A549 treated with GW870086 at 1 μM for 4 hours (cell line): ENCODE measurements around the gene FIZ1. TPM values are rescaled to one million over a fixed set of nuclear protein-coding genes. Genes with fewer than 3 reads are reported as not detected.

Experiments used
- total RNA-seq: library from RNA; stranded (reverse); fragments of 200-300 nt; extraction: Qiagen RNA extraction; gene quantifications from 5 replicates; pipeline ENCODE4 v1.2.3, GENCODE V29; 2022; ENCODE audit warnings: low read depth

The FIZ1 gene, protein sequence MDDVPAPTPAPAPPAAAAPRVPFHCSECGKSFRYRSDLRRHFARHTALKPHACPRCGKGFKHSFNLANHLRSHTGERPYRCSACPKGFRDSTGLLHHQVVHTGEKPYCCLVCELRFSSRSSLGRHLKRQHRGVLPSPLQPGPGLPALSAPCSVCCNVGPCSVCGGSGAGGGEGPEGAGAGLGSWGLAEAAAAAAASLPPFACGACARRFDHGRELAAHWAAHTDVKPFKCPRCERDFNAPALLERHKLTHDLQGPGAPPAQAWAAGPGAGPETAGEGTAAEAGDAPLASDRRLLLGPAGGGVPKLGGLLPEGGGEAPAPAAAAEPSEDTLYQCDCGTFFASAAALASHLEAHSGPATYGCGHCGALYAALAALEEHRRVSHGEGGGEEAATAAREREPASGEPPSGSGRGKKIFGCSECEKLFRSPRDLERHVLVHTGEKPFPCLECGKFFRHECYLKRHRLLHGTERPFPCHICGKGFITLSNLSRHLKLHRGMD
- total RNA-seq = 20.5 to 24.3 TPM (median 23.6 TPM) in 5 replicates

DNA sequence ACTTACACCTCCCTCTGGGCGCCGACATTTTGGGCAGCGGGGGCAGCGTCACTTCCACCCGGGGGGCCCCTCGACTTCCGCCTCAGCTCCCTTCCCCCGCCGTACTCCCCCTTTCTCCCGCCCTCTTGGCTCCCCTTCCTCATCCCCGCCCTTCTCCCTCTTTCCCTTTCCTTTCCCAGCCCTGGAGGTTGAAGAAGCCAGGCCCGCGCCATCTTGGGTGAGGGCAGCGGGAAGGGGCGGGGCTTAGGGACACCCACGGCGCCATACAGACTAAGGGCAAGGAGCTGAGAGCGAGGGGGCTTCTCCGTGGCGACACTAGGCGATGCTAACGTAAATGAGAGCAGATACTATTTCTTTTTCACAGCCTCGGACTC, at the start of gene FIZ1:
TSS of gene FIZ1 (minus strand) at position 50 of the 374 bp plus-strand sequence. CDS start 1,652 bp downstream, outside the sequence.

DNA sequence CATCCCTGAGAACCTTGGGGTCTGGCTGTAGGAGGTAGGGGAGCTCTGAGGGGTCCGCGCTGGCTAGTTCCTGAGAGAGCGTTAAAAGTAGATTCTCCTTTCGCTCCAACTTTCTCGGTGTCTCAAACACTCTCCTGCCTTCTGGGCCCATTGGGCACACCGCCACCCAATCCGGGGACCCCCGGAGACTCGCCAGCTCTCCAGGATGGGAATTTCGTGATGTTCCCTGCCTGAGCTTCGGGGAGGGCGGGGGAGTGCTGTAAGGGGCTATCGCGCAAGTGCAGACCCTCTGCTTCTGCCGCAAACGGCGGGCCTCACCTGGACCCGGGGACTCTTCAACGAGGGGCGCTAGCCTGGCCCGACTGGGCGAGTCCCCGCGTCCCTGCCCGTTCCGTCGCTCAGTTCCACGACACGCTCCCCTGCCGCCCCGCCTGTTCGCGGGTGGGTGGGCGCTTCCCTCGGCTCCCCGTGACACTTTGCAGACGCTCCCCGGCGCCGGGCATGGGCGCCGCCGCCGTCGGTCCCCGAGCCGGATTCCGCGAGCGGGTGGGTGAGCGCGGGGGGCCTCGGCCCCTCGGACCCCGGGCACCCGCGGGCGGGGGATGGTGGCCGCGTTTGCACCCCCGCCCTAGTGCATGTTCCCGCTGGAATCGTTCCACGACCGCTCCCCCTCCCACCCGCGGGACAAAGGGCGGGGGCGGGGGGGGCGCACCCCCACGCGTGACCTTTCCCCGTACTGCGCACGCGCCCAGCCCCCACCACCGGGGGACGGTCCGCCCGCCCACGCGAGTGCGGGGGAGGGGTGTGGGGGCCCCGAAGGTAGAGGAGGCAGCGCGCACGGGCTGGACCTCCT, 48.6 kb upstream of the FIZ1 start, which contains the start of gene CCDC106:
TSS of gene CCDC106 (plus strand) at position 481 of the 853 bp plus-strand sequence. CDS start 835 bp downstream, outside the sequence.

GRCh38 chr19:55643003-55643886, 43.9 kb upstream of the FIZ1 start, which contains the start of gene ZNF581:
Gene ZNF581 (plus strand): TSS chr19:55643649. CDS start chr19:55644572, 923 bp downstream.

GRCh38 chr19:55640577-55641425, 41.5 kb upstream of the FIZ1 start, which contains the start of gene ZNF580:
Gene ZNF580 (plus strand): TSS chr19:55641002. CDS start chr19:55642509, 1,507 bp downstream.

GRCh38 chr19:55624109-55625003, 25.0 kb upstream of the FIZ1 start, which contains the start of gene ZNF784:
Gene ZNF784 (minus strand): TSS chr19:55624566. CDS start chr19:55624561, 5 bp downstream.

DNA sequence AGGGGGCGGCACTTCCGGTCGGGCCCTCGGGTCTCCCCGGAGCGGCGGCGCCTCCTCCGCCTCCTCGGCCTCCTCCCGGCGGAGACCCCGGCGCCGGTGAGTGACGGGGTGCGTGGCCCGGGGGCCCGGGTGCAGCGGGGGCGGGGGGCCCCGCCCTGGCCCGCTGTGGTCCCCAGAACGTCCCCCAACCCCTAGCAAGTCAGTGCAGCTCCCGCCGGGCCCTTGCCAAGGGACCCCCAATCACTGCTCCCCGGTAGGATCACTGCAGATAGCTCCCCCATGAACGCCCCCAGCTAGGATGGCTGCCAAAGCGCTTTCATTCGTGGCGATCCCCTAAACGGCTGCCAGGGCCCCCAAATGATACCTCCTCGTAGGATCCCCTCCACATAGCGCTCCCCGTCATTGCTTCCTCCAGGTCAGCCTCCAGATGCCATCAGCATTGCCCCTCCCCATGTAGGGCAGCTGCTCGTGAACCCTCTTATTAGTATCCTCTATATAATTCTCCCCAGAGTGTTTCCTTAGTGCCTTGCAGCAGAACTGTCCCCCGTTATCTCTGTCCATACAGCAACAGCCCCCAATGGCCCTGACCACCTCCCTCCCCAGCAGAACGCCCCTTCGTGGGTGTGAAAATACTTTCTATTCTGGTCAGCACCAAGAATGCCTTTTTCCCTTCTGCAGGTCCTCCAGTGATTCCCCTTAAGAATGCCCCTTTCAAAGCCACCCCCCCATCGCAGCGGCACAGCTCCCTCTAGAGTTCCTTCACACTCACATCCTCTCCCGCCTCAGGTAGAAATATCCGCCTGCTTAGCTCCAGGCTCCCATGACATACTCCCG, 6.5 kb upstream of the FIZ1 start, which contains the start of gene ZNF865:
TSS of gene ZNF865 (plus strand) at position 11 of the 834 bp plus-strand sequence. CDS start 7,972 bp downstream, outside the sequence.

DNA sequence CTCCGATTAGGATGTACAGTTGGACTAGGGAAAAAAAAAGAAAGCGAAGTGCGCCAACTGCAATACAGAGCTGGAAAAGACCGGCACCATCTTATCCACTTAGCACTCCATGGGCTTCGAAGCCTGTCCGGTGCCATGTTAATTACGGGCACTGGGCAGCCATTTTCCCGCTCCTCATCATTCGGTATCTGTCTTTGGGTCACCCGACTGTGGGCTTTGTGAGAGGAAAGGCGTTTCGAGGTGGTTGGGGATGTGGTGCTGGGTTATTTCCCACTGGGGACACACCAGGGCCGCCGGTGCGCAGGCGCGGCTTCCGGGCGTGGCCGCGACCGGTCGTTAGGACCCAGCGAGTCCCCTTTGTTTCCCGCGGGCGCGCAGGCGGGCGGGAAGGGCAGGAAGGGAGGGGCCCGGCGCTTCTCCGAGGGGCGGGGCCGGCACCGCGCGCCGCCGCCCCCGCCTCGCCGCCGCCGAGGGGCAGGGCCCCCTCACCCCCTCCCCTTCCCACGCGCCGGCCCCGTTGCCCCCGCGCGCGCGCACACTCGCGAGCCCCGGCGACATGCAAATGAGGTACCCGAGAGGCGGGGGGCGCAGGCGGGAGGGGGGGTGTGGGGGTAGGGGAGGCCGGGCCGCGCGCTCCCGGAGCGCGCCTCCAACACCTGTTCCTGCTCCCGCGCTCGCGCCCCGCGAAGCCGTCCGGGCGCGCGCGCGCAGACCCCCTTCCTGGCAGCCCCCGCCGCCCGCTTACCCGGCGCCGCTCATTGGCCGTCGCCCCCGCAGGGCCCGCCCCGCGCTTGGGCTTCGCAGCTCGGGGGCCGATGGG, 735 bp upstream of the FIZ1 start, which contains the start of gene ZNF524:
TSS of gene ZNF524 (plus strand) at position 447 of the 820 bp plus-strand sequence. CDS start 1,825 bp downstream, outside the sequence.

DNA sequence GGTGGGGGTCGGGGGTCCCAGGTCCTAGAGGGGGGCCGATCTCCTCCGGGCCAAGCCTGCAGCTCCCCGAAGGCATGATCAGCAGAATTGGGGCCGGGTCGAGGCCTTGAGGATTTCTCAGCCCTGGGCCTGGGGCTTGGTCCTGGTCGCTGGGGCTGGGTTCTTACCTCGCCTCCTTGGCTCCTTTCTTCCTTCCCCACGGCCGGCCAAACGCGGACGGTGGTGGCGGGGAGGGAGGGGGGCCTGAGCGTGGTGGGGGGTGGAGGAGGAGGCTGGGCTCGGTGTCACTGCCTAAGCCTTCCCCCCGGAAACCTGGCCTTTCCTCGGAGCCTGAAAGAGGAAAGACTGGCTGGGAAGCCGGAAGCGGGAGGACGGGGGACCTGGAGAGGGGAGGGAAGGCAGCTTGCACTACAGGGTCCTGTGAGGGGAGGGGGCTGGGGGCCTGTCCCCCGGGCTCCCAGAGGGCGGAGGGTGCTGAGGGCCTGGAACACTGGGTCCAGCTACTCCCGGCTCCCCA, 18.6 kb downstream of the FIZ1 start, which contains the start of gene ZNF579:
TSS of gene ZNF579 (minus strand) at position 221 of the 517 bp plus-strand sequence. CDS start 1,209 bp downstream, outside the sequence.

GRCh38 chr19:55545443-55545842, 53.9 kb downstream of the FIZ1 start, which contains the start of gene SBK3:
Gene SBK3 (minus strand): TSS chr19:55545543. CDS start chr19:55545543, 0 bp downstream.

Other genes with a start within 250 kb of the FIZ1 start
- 0.57 to 1.2 TPM (median 0.81 TPM) in 5 replicates for gene COX6B2, start 244.8 kb downstream of the FIZ1 start, total RNA-seq
- gene GARIN5B, start 236.3 kb downstream of the FIZ1 start, total RNA-seq = 0.08 to 0.33 TPM (median 0.13 TPM) in 5 replicates
- 14.5 to 19.3 TPM (median 18.6 TPM) in 5 replicates for gene IL11, start 229.1 kb downstream of the FIZ1 start, total RNA-seq
- 0.94 to 2.2 TPM (median 1.7 TPM) in 5 replicates for gene TMEM190, start 222.7 kb downstream of the FIZ1 start, total RNA-seq
- 2.8 to 9.2 TPM (median 7.0 TPM) in 5 replicates for gene TMEM238, start 215.2 kb downstream of the FIZ1 start, total RNA-seq
- 2,491 to 3,078 TPM (median 2,623 TPM) in 5 replicates for gene RPL28, start 213.6 kb downstream of the FIZ1 start, total RNA-seq
- gene UBE2S, start 191.7 kb downstream of the FIZ1 start, total RNA-seq = 343 to 483 TPM (median 443 TPM) in 5 replicates
- gene SHISA7, start 156.2 kb downstream of the FIZ1 start, total RNA-seq = not detected in 5 replicates
- 51.3 to 61.4 TPM (median 58.4 TPM) in 5 replicates for gene ISOC2, start 137.9 kb downstream of the FIZ1 start, total RNA-seq
- gene C19orf85, start 134.8 kb downstream of the FIZ1 start, total RNA-seq = not detected in 5 replicates
- gene ZNF628, start 122.9 kb downstream of the FIZ1 start, total RNA-seq = 4.5 to 7.2 TPM (median 6.7 TPM) in 5 replicates
- 34.8 to 57.0 TPM (median 55.0 TPM) in 5 replicates for gene NAT14, start 114.3 kb downstream of the FIZ1 start, total RNA-seq
- 0.35 to 0.82 TPM (median 0.57 TPM) in 5 replicates for gene SSC5D, start 111.1 kb downstream of the FIZ1 start, total RNA-seq
- 1.3 to 2.3 TPM (median 1.8 TPM) in 5 replicates for gene SBK2, start 62.4 kb downstream of the FIZ1 start, total RNA-seq
- gene SBK3, start 54.0 kb downstream of the FIZ1 start, total RNA-seq = 1.3 to 1.9 TPM (median 1.6 TPM) in 5 replicates
- 20.1 to 37.6 TPM (median 28.4 TPM) in 5 replicates for gene ZNF579, start 18.7 kb downstream of the FIZ1 start, total RNA-seq
- gene ZNF524, start 771 bp upstream of the FIZ1 start, total RNA-seq = 12.5 to 17.5 TPM (median 16.0 TPM) in 5 replicates
- 7.6 to 13.0 TPM (median 12.1 TPM) in 5 replicates for gene ZNF865, start 6.1 kb upstream of the FIZ1 start, total RNA-seq
- gene ZNF784, start 25.0 kb upstream of the FIZ1 start, total RNA-seq = 4.8 to 6.1 TPM (median 5.3 TPM) in 5 replicates
- 31.0 to 51.4 TPM (median 48.6 TPM) in 5 replicates for gene ZNF580, start 41.5 kb upstream of the FIZ1 start, total RNA-seq
- 39.2 to 55.8 TPM (median 47.7 TPM) in 5 replicates for gene ZNF581, start 44.1 kb upstream of the FIZ1 start, total RNA-seq
- 13.7 to 19.1 TPM (median 18.0 TPM) in 5 replicates for gene CCDC106, start 48.7 kb upstream of the FIZ1 start, total RNA-seq
- 260 to 300 TPM (median 285 TPM) in 5 replicates for gene U2AF2, start 55.5 kb upstream of the FIZ1 start, total RNA-seq
- 130 to 211 TPM (median 195 TPM) in 5 replicates for gene EPN1, start 75.7 kb upstream of the FIZ1 start, total RNA-seq
- gene NLRP9, start 138.9 kb upstream of the FIZ1 start, total RNA-seq = not detected in 5 replicates
- gene RFPL4A, start 159.6 kb upstream of the FIZ1 start, total RNA-seq = 0.53 to 1.2 TPM (median 0.97 TPM) in 5 replicates
- gene RFPL4AL1, start 169.6 kb upstream of the FIZ1 start, total RNA-seq = 0.23 to 0.49 TPM (median 0.38 TPM) in 3 of 5 replicates, not detected in the others
- gene NLRP11, start 232.5 kb upstream of the FIZ1 start, total RNA-seq = 0.03 to 0.07 TPM in 2 of 5 replicates, not detected in the others
- not detected in 5 replicates for gene NLRP4, start 237.0 kb upstream of the FIZ1 start, total RNA-seq